ENCODE data around the gene MCFD2.

DNA sequence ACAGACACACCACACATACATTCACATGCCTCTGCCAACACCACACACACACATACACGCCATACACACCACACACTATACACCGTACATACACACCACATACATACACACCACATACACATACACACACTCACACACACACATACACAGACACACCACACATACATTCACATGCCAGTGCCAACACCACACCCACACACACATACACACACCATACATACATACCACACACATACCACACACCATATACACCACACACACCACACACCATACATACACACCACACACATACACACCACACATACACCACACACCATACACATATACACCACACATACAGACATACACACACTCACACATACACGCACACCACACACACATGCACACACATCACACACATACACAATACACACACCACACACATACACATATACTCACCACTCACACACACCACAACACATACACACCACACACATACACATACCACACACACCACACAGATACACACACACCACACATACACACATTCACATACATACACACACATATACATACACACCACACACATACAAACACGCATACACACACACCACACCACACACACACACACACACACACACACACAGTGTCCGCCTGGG is 37.2 kb downstream of the MCFD2 start:
- no peak for TF ChIP-seq EZH2 (IDR thresholded peaks at IDR 0.05; ENCODE audit: borderline replicate concordance, insufficient read depth, low read depth, low read length, poor library complexity, severe bottlenecking)
- TF ChIP-seq, protein P1, sequence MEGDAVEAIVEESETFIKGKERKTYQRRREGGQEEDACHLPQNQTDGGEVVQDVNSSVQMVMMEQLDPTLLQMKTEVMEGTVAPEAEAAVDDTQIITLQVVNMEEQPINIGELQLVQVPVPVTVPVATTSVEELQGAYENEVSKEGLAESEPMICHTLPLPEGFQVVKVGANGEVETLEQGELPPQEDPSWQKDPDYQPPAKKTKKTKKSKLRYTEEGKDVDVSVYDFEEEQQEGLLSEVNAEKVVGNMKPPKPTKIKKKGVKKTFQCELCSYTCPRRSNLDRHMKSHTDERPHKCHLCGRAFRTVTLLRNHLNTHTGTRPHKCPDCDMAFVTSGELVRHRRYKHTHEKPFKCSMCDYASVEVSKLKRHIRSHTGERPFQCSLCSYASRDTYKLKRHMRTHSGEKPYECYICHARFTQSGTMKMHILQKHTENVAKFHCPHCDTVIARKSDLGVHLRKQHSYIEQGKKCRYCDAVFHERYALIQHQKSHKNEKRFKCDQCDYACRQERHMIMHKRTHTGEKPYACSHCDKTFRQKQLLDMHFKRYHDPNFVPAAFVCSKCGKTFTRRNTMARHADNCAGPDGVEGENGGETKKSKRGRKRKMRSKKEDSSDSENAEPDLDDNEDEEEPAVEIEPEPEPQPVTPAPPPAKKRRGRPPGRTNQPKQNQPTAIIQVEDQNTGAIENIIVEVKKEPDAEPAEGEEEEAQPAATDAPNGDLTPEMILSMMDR (IDR thresholded peaks at IDR 0.05): no peak

All from B cell (primary cell).